HCT116 (cell line): ENCODE results near the gene YY1. TPM values are rescaled to one million over a fixed set of nuclear protein-coding genes. Genes with fewer than 3 reads are reported as not detected.

Experiments used
- ATAC-seq: fragments of 200-7000 bp; cut with Tn5 transposase; 2 replicates; pipeline ENCODE4 v1.9.1; 2020; ENCODE audit warnings: mild to moderate bottlenecking, moderate library complexity
- BruUV-seq: library from RNA; stranded (reverse); fragments of 400-500 nt; replicated peaks from 2 replicates; lab custom pipeline; 2021; lab: Mats Ljungman, UMichigan
- CTCF ChIA-PET: fragments of 300-600 bp; sonication (Branson Sonifier 250); formaldehyde crosslinking; loops from one replicate; lab custom pipeline; 2021; ENCODE audit warnings: antibody characterized with exemption; lab: Charles Lee
- POLR2A ChIA-PET: fragments of 300-600, 350-600 bp; sonication (Branson Sonifier 250); formaldehyde crosslinking; loops from one replicate; lab custom pipeline; 2021; ENCODE audit warnings: antibody characterized with exemption; lab: Charles Lee
- RAD21 ChIA-PET, 2 experiments: fragments of 300-600 bp; sonication (Branson Sonifier 250); formaldehyde crosslinking; loops; one replicate each; lab custom pipeline; 2023; ENCODE audit warnings: low total read pairs in 2 of 2; ENCODE audit not compliant: uncharacterized antibody in 2 of 2, unreplicated experiment in 2 of 2, low non-redundant PET in 1 of 2; lab: Charles Lee
- DNase-seq: peaks from one replicate; pipeline ENCODE4 v3.0.0-alpha.2; 2010; ENCODE audit warnings: low read depth, low spot score
- H2AFZ ChIP-seq: fragments of 200-600 bp; shearing (Covaris generic), sonication (generic); 2 replicates; pipeline ENCODE4 v1.6.1; 2017; ENCODE audit warnings: low read depth, mixed run types, mixed read lengths, antibody characterized with exemption, low read length; ENCODE audit not compliant: poor library complexity, severe bottlenecking
- H3K27ac ChIP-seq: 2 replicates; pipeline ENCODE4 v1.5.1; 2012; ENCODE audit warnings: low read depth, low read length
- H3K27me3 ChIP-seq: fragments of 200-600 bp; sonication (generic); 2 replicates; pipeline ENCODE4 v1.6.1; 2016; ENCODE audit warnings: mixed run types, low read length, mixed read lengths; ENCODE audit not compliant: insufficient read depth
- H3K36me3 ChIP-seq, 2 experiments: fragments of 200-500 bp in 1 of 2; fragments of 200-600 bp in 1 of 2; sonication (Bioruptor generic) in 1 of 2; sonication (generic) in 1 of 2; 2 replicates each; pipeline versions ENCODE4 v1.5.1 to v1.6.1; 2014 to 2016; ENCODE audit warnings: low read length in 2 of 2, inconsistent platforms in 1 of 2, mixed read lengths in 1 of 2, mixed run types in 1 of 2; ENCODE audit not compliant: insufficient read depth in 2 of 2, control insufficient read depth in 1 of 2
- H3K4me1 ChIP-seq, 2 experiments: fragments of 200-600 bp in 1 of 2; sonication (generic) in 1 of 2; 2 replicates each; pipeline versions ENCODE4 v1.5.1 to v1.6.1; 2012 to 2017; ENCODE audit warnings: low read length in 2 of 2, inconsistent platforms in 1 of 2, mild to moderate bottlenecking in 1 of 2, mixed read lengths in 1 of 2, mixed run types in 1 of 2, moderate library complexity in 1 of 2; ENCODE audit not compliant: insufficient read depth in 2 of 2, control insufficient read depth in 1 of 2
- H3K4me2 ChIP-seq: fragments of 200-600 bp; sonication (generic); 2 replicates; pipeline ENCODE4 v1.6.1; 2017; ENCODE audit warnings: mixed run types, low read length, mixed read lengths
- H3K4me3 ChIP-seq, 2 experiments: fragments of 200-600 bp in 1 of 2; sonication (generic) in 1 of 2; replicated peaks in 1 of 2; 2 replicates each; pipeline ENCODE4 v1.5.1; 2011 to 2016; ENCODE audit warnings: low read length in 2 of 2, control low read depth in 1 of 2, low read depth in 1 of 2, mild to moderate bottlenecking in 1 of 2, mixed read lengths in 1 of 2, mixed run types in 1 of 2
- H3K79me2 ChIP-seq: fragments of 200-600 bp; sonication (generic); 2 replicates; pipeline ENCODE4 v1.6.1; 2017; ENCODE audit warnings: mild to moderate bottlenecking, mixed run types, low read length, moderate library complexity, mixed read lengths; ENCODE audit not compliant: insufficient read depth
- H3K9ac ChIP-seq: fragments of 200-600 bp; sonication (generic); 2 replicates; pipeline ENCODE4 v1.6.1; 2016; ENCODE audit warnings: low read length, mixed read lengths
- H3K9me2 ChIP-seq: fragments of 200-600 bp; sonication (generic), shearing (Covaris generic); 2 replicates; pipeline ENCODE4 v1.6.1; 2017; ENCODE audit warnings: mixed run types, mild to moderate bottlenecking, moderate library complexity; ENCODE audit not compliant: insufficient read depth
- H3K9me3 ChIP-seq, 2 experiments: fragments of 200-500 bp in 1 of 2; fragments of 200-600 bp in 1 of 2; sonication (Bioruptor generic) in 1 of 2; sonication (generic) in 1 of 2; 2 replicates each; pipeline ENCODE4 v1.6.1; 2014 to 2017; ENCODE audit warnings: low read length in 2 of 2, mixed read lengths in 2 of 2, inconsistent platforms in 1 of 2, low read depth in 1 of 2, mild to moderate bottlenecking in 1 of 2, mixed run types in 1 of 2, moderate library complexity in 1 of 2; ENCODE audit not compliant: control insufficient read depth in 1 of 2, insufficient read depth in 1 of 2
- H4K20me1 ChIP-seq: fragments of 200-600 bp; sonication (generic), shearing (Covaris generic); 2 replicates; pipeline ENCODE4 v1.6.1; 2017; ENCODE audit warnings: mixed run types, mild to moderate bottlenecking, moderate library complexity; ENCODE audit not compliant: insufficient read depth
- ATF3 ChIP-seq: IDR thresholded peaks from 2 replicates; pipeline ENCODE4 v1.6.1; 2012
- CBX3 ChIP-seq: IDR thresholded peaks from 2 replicates; pipeline ENCODE4 v1.6.1; 2012; ENCODE audit warnings: low read depth
- CEBPB ChIP-seq: IDR thresholded peaks from 2 replicates; pipeline ENCODE4 v1.6.1; 2012; ENCODE audit warnings: low read depth
- EGR1 ChIP-seq: IDR thresholded peaks from 2 replicates; pipeline ENCODE4 v1.6.1; 2012; ENCODE audit warnings: low read depth
- ELF1 ChIP-seq: IDR thresholded peaks from 2 replicates; pipeline ENCODE4 v1.6.1; 2012; ENCODE audit warnings: low read depth, borderline replicate concordance
- EZH2 ChIP-seq: fragments of 200-600 bp; sonication (generic); IDR thresholded peaks from 2 replicates; pipeline ENCODE4 v1.6.1; 2017; ENCODE audit warnings: antibody characterized with exemption, mixed run types
- EZH2phosphoT487 ChIP-seq: fragments of 200-600 bp; IDR thresholded peaks from 2 replicates; pipeline ENCODE4 v1.6.1; 2018; ENCODE audit warnings: antibody characterized with exemption, borderline replicate concordance
- FOSL1 ChIP-seq: IDR thresholded peaks from 2 replicates; pipeline ENCODE4 v1.6.1; 2012; ENCODE audit warnings: low read depth
- JUND ChIP-seq: IDR thresholded peaks from 2 replicates; pipeline ENCODE4 v1.6.1; 2012
- POLR2A ChIP-seq: IDR thresholded peaks from 2 replicates; pipeline ENCODE4 v1.7.0; 2011; ENCODE audit warnings: borderline replicate concordance; ENCODE audit not compliant: insufficient read depth, insufficient read length; ENCODE audit errors: extremely low read depth
- POLR2AphosphoS5 ChIP-seq: IDR thresholded peaks from 2 replicates; pipeline ENCODE4 v1.6.1; 2011; ENCODE audit warnings: mild to moderate bottlenecking, low read depth, low read length, moderate library complexity
- RAD21 ChIP-seq: IDR thresholded peaks from 2 replicates; pipeline ENCODE4 v1.6.1; 2012; ENCODE audit warnings: low read depth, mild to moderate bottlenecking
- SP1 ChIP-seq: IDR thresholded peaks from 2 replicates; pipeline ENCODE4 v1.6.1; 2012; ENCODE audit warnings: low read depth
- SRF ChIP-seq: IDR thresholded peaks from 2 replicates; pipeline ENCODE4 v1.6.1; 2012; ENCODE audit warnings: low read depth
- YY1 ChIP-seq: IDR thresholded peaks from 2 replicates; pipeline ENCODE4 v1.6.1; 2011; ENCODE audit warnings: low read length, low read depth, moderate library complexity, mild to moderate bottlenecking; ENCODE audit not compliant: insufficient replicate concordance; ENCODE audit errors: extremely low read depth
- ZBTB33 ChIP-seq: IDR thresholded peaks from 2 replicates; pipeline ENCODE4 v1.6.1; 2011; ENCODE audit warnings: mild to moderate bottlenecking, low read length, moderate library complexity; ENCODE audit not compliant: insufficient replicate concordance; ENCODE audit errors: extremely low read depth
- ZNF274 ChIP-seq: fragments of 200-500 bp; sonication (Bioruptor generic); IDR thresholded peaks from 2 replicates; pipeline ENCODE4 v1.6.1; 2014; ENCODE audit warnings: mild to moderate bottlenecking, low read depth, low read length, inconsistent platforms
- intact Hi-C: fragments of 100-400 bp; cut with micrococcal nuclease; formaldehyde crosslinking; loops from 2 replicates; pipeline ENCODE4 v1.10.0; 2022
- total RNA-seq: library from RNA; stranded (reverse); gene quantifications from one replicate; pipeline ENCODE4 v1.2.1, GENCODE V29; 2021; ENCODE audit not compliant: unreplicated experiment
- TF ChIP-seq, protein P1 (sequence below), 3 experiments: fragments of 200-600 bp in 1 of 3; sonication (generic) in 1 of 3; IDR thresholded peaks in 2 of 3; conservative IDR thresholded peaks in 1 of 3; 2 replicates each; pipeline ENCODE4 v1.5.1; 2012 to 2017; ENCODE audit warnings: low read depth in 2 of 3, low read length in 2 of 3, antibody characterized with exemption in 1 of 3, borderline replicate concordance in 1 of 3, control low read depth in 1 of 3, mild to moderate bottlenecking in 1 of 3, mixed read lengths in 1 of 3, mixed run types in 1 of 3, moderate library complexity in 1 of 3; ENCODE audit not compliant: insufficient read depth in 1 of 3
- TF ChIP-seq, protein P2 (sequence below): IDR thresholded peaks from 2 replicates; pipeline ENCODE4 v1.6.1; 2012; ENCODE audit warnings: low read depth
- TF ChIP-seq, protein P3 (sequence below): IDR thresholded peaks from 2 replicates; pipeline ENCODE4 v1.6.1; 2012

Gene YY1
- total RNA-seq, 1 experiment from 2014 or later, result 111 TPM

GRCh38 chr14:100330007-100330344 lies 91.0 kb downstream of the YY1 start:
- no peak overlapping the region for H3K4me3 ChIP-seq
- TF ChIP-seq, protein P1, sequence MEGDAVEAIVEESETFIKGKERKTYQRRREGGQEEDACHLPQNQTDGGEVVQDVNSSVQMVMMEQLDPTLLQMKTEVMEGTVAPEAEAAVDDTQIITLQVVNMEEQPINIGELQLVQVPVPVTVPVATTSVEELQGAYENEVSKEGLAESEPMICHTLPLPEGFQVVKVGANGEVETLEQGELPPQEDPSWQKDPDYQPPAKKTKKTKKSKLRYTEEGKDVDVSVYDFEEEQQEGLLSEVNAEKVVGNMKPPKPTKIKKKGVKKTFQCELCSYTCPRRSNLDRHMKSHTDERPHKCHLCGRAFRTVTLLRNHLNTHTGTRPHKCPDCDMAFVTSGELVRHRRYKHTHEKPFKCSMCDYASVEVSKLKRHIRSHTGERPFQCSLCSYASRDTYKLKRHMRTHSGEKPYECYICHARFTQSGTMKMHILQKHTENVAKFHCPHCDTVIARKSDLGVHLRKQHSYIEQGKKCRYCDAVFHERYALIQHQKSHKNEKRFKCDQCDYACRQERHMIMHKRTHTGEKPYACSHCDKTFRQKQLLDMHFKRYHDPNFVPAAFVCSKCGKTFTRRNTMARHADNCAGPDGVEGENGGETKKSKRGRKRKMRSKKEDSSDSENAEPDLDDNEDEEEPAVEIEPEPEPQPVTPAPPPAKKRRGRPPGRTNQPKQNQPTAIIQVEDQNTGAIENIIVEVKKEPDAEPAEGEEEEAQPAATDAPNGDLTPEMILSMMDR (IDR thresholded peaks at IDR 0.05 in 2 of 3, conservative IDR thresholded peaks at IDR 0.05 in 1 of 3; ENCODE audit: borderline replicate concordance in 1 of 3, insufficient read depth in 1 of 3, low read depth in 2 of 3, low read length in 2 of 3), result no peak
- TF ChIP-seq EZH2phosphoT487 (no peak), RAD21 (no peak), FOSL1 (no peak), ZBTB33 (no peak), YY1 (no peak), SP1 (no peak), POLR2A (no peak), CBX3 (no peak), ZNF274 (no peak), EZH2 (no peak), JUND (no peak), ATF3 (no peak), EGR1 (no peak), POLR2AphosphoS5 (no peak), SRF (no peak), CEBPB (no peak), ELF1 (no peak)
- TF ChIP-seq, protein P2, sequence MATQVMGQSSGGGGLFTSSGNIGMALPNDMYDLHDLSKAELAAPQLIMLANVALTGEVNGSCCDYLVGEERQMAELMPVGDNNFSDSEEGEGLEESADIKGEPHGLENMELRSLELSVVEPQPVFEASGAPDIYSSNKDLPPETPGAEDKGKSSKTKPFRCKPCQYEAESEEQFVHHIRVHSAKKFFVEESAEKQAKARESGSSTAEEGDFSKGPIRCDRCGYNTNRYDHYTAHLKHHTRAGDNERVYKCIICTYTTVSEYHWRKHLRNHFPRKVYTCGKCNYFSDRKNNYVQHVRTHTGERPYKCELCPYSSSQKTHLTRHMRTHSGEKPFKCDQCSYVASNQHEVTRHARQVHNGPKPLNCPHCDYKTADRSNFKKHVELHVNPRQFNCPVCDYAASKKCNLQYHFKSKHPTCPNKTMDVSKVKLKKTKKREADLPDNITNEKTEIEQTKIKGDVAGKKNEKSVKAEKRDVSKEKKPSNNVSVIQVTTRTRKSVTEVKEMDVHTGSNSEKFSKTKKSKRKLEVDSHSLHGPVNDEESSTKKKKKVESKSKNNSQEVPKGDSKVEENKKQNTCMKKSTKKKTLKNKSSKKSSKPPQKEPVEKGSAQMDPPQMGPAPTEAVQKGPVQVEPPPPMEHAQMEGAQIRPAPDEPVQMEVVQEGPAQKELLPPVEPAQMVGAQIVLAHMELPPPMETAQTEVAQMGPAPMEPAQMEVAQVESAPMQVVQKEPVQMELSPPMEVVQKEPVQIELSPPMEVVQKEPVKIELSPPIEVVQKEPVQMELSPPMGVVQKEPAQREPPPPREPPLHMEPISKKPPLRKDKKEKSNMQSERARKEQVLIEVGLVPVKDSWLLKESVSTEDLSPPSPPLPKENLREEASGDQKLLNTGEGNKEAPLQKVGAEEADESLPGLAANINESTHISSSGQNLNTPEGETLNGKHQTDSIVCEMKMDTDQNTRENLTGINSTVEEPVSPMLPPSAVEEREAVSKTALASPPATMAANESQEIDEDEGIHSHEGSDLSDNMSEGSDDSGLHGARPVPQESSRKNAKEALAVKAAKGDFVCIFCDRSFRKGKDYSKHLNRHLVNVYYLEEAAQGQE, result no peak
- TF ChIP-seq, protein P3, sequence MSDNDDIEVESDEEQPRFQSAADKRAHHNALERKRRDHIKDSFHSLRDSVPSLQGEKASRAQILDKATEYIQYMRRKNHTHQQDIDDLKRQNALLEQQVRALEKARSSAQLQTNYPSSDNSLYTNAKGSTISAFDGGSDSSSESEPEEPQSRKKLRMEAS, result no peak
- ChIA-PET CTCF (no interaction called here), RAD21 (no interaction called here), POLR2A (no interaction called here)
- no peaks in the 10 kb centered on the region for H3K9me2 ChIP-seq
- H3K36me3 ChIP-seq, result no peaks in the 10 kb centered on the region
- intact Hi-C loops, result no loop called here
- H3K9ac ChIP-seq, result no peak overlapping the region
- no peaks in the 10 kb centered on the region for H3K9me3 ChIP-seq
- H2AFZ ChIP-seq, result no peak overlapping the region
- H4K20me1 ChIP-seq, result no peaks in the 10 kb centered on the region
- no peak overlapping the region for H3K4me2 ChIP-seq
- ATAC-seq (no peak), DNase-seq (no peak)
- H3K27me3 ChIP-seq, result no peaks in the 10 kb centered on the region
- no TSS peak for BruUV-seq
- no peaks in the 10 kb centered on the region for H3K4me1 ChIP-seq
- no peaks in the 10 kb centered on the region for H3K79me2 ChIP-seq
- no peak overlapping the region for H3K27ac ChIP-seq
